ENCODE results near the gene ABI1.
"Not testable (repeated sequence)": the region's sequence is repeated elsewhere in the genome, so short reads cannot be mapped to it uniquely, and the experiment has no call there.

The ABI1 gene

GRCh38 chr10:26803849-26804248 is 56.9 kb downstream of the ABI1 start:
- no peak for DNase-seq

- no peak for DNase-seq
Observed at GRCh38 chr10:26802527-26802926, 58.2 kb downstream of the ABI1 start.

- no peak for DNase-seq
Observed at GRCh38 chr10:26801831-26802230, 58.9 kb downstream of the ABI1 start.

GRCh38 chr10:26801274-26801673 is 59.5 kb downstream of the ABI1 start:
- no peak for DNase-seq

GRCh38 chr10:26800468-26800867 is 60.3 kb downstream of the ABI1 start:
- DNase-seq: no peak

GRCh38 chr10:26799342-26799741 is 61.4 kb downstream of the ABI1 start:
- no peak for DNase-seq

- DNase-seq: no peak
Observed at GRCh38 chr10:26798298-26798697, 62.5 kb downstream of the ABI1 start.

GRCh38 chr10:26797340-26797739 is 63.4 kb downstream of the ABI1 start:
- no peak for DNase-seq

GRCh38 chr10:26792758-26793495 is 67.8 kb downstream of the ABI1 start:
- no peak for DNase-seq

GRCh38 chr10:26790221-26790995 is 70.3 kb downstream of the ABI1 start:
- DNase-seq: no peak

- not testable (repeated sequence) for DNase-seq
Observed at GRCh38 chr10:26789779-26790178, 71.0 kb downstream of the ABI1 start.

- no peak for DNase-seq
Observed at GRCh38 chr10:26787362-26787761, 73.4 kb downstream of the ABI1 start.

GRCh38 chr10:26781797-26782196 is 79.0 kb downstream of the ABI1 start:
- DNase-seq: no peak

GRCh38 chr10:26780793-26781601 is 79.8 kb downstream of the ABI1 start:
- peak in 1 of 2 donors; percentile 6 for DNase-seq

- no peak for DNase-seq
Observed at GRCh38 chr10:26780106-26780792, 80.5 kb downstream of the ABI1 start.

GRCh38 chr10:26779176-26779860 is 81.4 kb downstream of the ABI1 start:
- DNase-seq: no peak

GRCh38 chr10:26777686-26778085 is 83.1 kb downstream of the ABI1 start:
- DNase-seq: no peak

GRCh38 chr10:26776258-26776657 is 84.5 kb downstream of the ABI1 start:
- DNase-seq: no peak

GRCh38 chr10:26773633-26774032 is 87.1 kb downstream of the ABI1 start:
- DNase-seq: no peak

- DNase-seq: no peak
Observed at GRCh38 chr10:26770069-26770468, 90.7 kb downstream of the ABI1 start.

- DNase-seq: no peak
Observed at GRCh38 chr10:26765549-26765948, 95.2 kb downstream of the ABI1 start.

- no peak for DNase-seq
Observed at GRCh38 chr10:26759008-26759407, 101.8 kb downstream of the ABI1 start.
